EL (cell line): ENCODE results near the gene HNRNPA3.
"Not testable (repeated sequence)": the region's sequence is repeated elsewhere in the genome, so short reads cannot be mapped to it uniquely, and the experiment has no call there.

Source experiments
- DNase-seq: peaks from one replicate; pipeline ENCODE4 v3.0.0-alpha.2; 2016

Gene HNRNPA3

DNA sequence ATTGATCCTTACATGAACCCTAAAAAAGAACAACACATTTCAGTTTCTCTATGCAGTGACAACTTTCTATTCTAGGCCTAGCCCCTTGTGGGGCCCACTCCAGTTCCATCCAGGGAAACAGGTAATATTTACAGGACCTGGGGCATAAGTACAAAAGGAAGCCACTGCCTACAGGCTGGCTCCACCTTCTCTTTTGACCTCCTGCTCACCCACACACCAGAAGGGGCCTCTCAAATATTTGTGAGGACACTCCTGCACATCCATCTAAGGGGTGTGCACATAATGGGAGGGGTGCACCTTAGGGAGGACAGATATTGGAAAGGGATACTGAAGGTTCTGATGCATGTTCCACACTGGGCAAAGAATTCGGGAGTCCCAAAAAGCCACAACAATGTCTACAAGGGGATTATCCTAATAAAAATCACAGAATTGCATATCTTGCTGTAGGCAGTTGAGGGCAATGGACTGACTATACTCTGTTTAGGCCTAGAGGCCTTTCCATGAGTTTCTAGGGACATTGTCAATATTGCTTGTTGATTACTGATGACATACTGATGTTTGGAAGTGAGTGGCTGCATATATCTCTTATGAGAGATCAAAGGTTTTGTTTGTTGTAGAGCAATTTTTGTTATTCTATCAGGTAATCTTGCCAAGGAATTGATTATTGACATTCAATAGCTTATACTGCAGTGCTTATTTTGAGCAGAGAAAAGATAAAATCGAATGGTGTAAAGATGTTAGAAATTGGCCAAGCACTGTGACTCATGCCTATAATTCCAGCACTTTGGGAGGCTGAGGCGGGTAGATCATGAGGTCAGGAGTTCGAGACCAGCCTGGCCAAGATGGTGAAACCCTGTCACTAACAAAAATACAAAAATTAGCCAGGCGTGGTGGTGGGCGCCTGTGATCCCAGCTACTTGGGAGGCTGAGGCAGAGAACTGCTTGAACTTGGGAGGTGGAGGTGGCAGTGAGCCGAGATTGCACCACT lies 23.8 kb upstream of the HNRNPA3 start:
- DNase-seq = no peak

- no peak for DNase-seq
These were observed 21.7 kb upstream of the HNRNPA3 start for GRCh38 chr2:177190941-177191340.

GRCh38 chr2:177192788-177193187 lies 19.8 kb upstream of the HNRNPA3 start:
- no peak for DNase-seq

- no peak for DNase-seq
These were observed 19.4 kb upstream of the HNRNPA3 start for GRCh38 chr2:177193240-177193639.

GRCh38 chr2:177195194-177195593 lies 17.4 kb upstream of the HNRNPA3 start:
- DNase-seq = no peak

DNA sequence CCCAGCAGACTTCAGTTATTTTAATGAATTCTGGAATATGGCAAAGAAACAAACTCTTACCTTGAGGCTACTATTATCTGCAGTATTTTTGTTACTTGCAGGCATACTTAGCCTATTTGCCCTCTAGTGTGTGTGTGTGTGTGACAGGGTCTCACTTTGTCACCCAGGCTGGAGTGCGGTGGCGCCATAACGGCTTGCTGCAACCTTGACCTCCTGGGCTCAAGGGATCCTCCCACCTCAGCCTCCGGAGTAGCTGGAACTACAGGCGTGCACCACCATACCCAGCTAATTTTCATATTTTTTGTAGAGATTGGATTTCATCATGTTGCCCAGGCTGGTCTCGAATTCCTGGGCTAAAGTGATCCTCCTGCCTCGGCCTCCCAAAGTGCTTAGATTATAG lies 12.2 kb upstream of the HNRNPA3 start:
- not testable (repeated sequence) for DNase-seq

GRCh38 chr2:177201919-177202346 lies 10.7 kb upstream of the HNRNPA3 start:
- no peak for DNase-seq

- no peak for DNase-seq
These were observed 8.2 kb upstream of the HNRNPA3 start for GRCh38 chr2:177204417-177204816.

- DNase-seq = no peak
These were observed 5.5 kb upstream of the HNRNPA3 start for GRCh38 chr2:177207101-177207500.

- DNase-seq = no peak
These were observed 1.4 kb upstream of the HNRNPA3 start for GRCh38 chr2:177211169-177211568.

DNA sequence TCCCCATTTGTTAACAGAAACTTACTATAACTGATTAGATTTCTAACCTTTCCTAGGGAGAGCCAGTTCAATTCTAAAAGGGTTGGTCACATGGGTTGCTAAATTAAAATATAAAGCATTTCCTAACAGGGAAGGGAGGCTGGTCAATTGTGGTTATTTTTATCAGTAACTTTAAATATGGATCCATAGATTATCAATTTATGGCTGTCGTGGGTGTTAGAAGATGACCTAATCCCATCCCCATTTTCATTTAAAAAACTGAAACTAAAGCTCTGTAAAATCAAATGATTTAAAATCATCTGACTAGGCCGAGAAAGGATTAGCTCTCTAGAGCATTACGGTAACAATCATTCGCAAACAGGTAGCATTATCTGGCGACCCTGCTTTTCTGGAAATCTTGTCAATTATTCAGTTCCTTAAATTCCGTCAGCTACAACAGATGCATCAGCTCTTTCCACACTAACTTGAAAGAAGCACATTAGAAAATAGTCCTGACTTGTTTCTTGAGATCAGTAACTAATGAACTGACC lies 953 bp upstream of the HNRNPA3 start:
- no peak for DNase-seq

- DNase-seq = peak; percentile 89
These were observed 580 bp downstream of the HNRNPA3 start for GRCh38 chr2:177212891-177213856.

- no peak for DNase-seq
These were observed 4.8 kb downstream of the HNRNPA3 start for GRCh38 chr2:177217247-177217843.

- DNase-seq = not testable (repeated sequence)
These were observed 7.2 kb downstream of the HNRNPA3 start for GRCh38 chr2:177219787-177220186.

- DNase-seq = no peak
These were observed 8.9 kb downstream of the HNRNPA3 start for GRCh38 chr2:177221534-177221933.

DNA sequence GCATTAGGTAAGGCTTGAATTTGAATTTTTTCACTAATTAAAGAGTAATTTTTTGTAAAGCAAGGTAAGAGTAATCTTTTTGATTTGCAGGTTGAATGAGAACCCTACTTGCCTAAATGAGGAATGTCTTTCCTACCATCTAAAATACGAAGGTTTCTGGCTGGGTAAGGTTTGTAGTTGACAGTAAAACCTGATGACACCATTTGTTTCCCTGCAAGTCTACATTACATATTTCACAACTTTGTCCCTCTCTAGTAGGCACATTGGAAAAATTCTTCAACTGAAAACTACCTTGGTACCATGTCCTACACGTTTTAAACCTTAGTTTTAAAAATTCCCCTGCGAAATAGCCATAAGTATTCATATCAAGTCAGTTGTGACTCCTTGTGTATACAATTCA lies 9.4 kb downstream of the HNRNPA3 start:
- no peak for DNase-seq

DNA sequence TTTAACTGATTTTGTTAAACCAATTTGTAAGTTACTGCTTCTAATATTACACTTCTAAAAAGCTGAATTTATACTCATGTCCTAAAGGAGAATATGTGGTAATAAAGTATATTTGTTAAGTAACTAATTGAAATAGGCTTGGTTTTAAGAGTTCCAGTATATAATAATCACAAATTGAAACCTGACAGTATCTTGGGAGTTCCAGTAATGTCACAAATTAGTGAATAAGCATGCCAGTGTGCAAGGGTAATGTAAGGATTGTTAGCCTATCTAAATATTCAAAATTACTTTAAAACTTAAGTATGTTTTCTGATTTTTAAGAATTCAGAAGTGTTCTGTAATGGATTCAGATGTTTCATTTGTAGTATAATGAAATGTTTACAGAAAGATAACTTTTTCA lies 10.8 kb downstream of the HNRNPA3 start:
- not testable (repeated sequence) for DNase-seq

GRCh38 chr2:177225965-177226360 lies 13.4 kb downstream of the HNRNPA3 start:
- no peak for DNase-seq

GRCh38 chr2:177229442-177230242 lies 17.0 kb downstream of the HNRNPA3 start:
- DNase-seq = no peak

- DNase-seq = no peak
These were observed 18.7 kb downstream of the HNRNPA3 start for GRCh38 chr2:177231270-177231669.

- no peak for DNase-seq
These were observed 19.6 kb downstream of the HNRNPA3 start for GRCh38 chr2:177232098-177232704.
